RCC 7860 (cell line): Measurements from ENCODE around the gene ANAPC2.

Experiments
- DNase-seq: peaks from one replicate; pipeline ENCODE4 v3.0.0-alpha.2; 2015; ENCODE audit warnings: low spot score
- FAIRE-seq: peaks from 2 replicates; lab custom pipeline; 2012; peaks lifted over from hg19 to GRCh38; lab: Jason Lieb, UNC

ANAPC2 gene

DNA sequence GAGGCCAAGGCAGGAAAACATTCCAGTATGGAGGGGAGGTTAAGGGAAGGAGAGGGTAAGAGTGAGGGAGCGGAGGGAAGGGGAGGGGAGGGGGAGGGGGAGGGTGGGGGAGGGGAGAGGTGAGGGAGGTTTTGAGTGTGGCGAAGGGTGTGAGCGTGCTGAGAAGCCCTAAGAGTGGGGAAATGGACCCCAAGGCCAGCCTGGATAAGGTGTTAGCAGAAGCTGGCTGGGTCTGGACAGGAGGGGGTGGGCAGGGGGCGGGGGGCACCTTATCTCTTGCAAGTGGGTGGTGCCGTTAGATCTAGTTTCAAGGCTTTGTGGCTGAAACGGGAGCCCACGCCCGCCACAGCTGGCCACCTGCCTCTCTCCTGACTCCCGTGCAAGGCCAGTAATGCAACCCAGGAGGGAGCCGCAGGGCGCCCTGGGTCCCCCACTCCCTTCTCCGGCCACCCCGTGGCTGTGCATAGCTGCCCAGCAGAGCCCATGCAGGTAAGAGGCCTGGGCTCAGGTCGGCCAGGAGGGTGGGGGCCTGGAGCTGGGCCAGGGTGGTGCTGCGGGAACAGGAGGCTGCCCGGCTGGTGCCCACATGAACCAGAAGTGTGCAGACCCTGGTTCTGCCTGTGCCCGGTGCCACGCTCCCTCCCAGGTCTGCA lies 39.6 kb upstream of the ANAPC2 start:
- no peak for FAIRE-seq
- no peak for DNase-seq

- DNase-seq (peak; percentile 70), FAIRE-seq (no peak)
These were observed 38.9 kb upstream of the ANAPC2 start, which contains the start of gene RNF224 for GRCh38 chr9:137227054-137227852. TSS of gene RNF224 (plus strand) at chr9:137227502. CDS start at chr9:137228336, 834 bp downstream.

DNA sequence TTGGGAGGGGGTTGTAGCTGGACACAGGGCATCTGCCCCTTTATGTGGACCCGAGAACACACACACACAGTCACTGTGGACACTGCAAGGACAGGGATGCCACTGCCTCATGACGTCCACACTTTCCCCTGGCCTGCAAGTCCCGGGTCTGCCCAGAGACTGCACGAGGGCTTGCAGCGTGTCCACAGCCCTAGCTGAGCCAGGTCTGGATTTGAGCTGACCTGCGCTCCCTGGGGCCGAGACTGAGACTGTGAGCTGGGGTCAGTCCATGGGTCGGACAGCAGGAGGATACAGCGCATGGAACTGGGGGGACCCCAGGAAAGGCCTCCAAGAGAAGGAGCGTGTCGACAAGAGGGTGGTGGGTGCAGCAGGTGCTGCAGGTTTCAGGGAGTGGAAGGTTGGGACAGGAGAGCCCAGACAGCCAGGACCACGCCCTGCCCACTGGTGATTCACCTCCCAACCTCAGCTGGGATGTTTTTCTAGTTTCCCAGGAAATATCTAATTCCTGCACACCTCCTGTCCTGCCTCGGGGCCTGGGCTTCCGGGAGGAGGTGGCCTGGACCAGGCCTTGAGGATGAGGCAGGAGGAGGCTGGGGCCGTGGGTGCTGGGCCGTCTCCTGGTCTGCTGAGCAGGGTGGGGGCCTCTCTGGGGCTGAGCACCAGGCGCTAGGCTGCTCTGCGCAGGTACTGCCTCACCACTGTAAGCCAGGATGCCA lies 38.1 kb upstream of the ANAPC2 start:
- FAIRE-seq (no peak), DNase-seq (peak; percentile 75)

DNA sequence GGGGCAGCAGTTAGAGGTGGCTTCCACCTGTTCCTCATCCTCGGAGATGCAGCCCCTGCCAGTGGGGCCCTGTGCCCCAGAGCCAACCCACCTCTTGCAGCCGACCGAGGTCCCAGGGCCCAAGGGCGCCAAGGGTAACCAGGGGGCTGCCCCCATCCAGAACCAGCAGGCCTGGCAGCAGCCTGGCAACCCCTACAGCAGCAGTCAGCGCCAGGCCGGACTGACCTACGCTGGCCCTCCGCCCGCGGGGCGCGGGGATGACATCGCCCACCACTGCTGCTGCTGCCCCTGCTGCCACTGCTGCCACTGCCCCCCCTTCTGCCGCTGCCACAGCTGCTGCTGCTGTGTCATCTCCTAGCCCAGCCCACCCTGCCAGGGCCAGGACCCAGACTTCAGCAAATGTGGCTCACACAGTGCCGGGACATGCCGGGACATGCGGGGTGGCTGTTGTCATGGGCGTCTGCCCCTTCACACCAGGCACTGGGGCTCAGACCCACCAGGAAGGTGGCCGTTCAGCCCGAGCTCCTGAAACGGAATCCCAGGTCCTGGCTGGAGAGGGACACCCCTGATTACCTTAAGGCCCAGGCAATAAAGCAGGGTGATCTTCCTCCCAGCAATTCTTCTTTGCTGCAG lies 37.5 kb upstream of the ANAPC2 start:
- DNase-seq = no peak
- no peak for FAIRE-seq

DNA sequence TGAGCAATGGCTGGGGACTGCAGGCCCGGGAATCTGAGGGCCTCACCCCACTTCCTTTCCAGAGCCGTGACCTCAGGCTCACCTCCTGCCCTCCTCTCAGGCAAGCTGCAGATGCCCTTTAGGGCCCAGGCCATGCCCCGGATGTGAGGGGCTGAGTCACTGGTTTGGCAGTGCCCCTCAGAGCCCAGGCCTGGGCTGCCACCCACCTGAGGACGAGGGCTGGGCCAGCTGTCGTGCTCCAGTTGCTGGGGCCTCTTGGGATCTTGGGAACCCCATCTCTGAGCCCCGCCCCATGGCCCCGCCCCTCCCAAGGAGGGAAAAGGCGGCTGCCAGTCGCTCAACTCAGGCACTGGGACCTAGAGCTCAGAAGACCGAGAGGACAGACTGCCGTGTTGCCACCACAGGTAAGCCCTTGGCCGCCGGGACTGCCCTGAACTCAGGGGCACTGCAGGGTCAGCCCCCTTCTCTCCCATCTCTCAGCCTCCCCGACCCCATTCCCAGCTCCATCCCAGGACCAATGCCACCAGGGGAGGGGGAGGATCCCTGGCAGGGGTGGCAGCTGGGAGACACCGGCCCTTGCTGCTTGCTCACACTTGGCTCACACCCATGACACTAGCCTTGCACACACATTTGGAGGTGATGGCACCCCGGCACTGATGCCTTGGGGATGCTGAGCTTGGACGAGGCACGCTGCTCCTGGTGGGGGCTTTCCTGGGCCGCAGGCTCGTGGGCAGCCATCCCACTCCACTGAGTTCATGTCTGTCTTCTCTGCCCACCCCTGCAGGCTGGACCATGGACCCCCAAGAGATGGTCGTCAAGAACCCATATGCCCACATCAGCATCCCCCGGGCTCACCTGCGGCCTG lies 36.7 kb upstream of the ANAPC2 start, which contains the start of gene CYSRT1:
TSS of gene CYSRT1 (plus strand) at position 345 of the 865 bp plus-strand sequence. CDS start at position 793, 448 bp downstream.
- DNase-seq (no peak), FAIRE-seq (no peak)

GRCh38 chr9:137223078-137223970 lies 35.0 kb upstream of the ANAPC2 start:
- DNase-seq = peak; percentile 98
- FAIRE-seq = peak; percentile 89

DNA sequence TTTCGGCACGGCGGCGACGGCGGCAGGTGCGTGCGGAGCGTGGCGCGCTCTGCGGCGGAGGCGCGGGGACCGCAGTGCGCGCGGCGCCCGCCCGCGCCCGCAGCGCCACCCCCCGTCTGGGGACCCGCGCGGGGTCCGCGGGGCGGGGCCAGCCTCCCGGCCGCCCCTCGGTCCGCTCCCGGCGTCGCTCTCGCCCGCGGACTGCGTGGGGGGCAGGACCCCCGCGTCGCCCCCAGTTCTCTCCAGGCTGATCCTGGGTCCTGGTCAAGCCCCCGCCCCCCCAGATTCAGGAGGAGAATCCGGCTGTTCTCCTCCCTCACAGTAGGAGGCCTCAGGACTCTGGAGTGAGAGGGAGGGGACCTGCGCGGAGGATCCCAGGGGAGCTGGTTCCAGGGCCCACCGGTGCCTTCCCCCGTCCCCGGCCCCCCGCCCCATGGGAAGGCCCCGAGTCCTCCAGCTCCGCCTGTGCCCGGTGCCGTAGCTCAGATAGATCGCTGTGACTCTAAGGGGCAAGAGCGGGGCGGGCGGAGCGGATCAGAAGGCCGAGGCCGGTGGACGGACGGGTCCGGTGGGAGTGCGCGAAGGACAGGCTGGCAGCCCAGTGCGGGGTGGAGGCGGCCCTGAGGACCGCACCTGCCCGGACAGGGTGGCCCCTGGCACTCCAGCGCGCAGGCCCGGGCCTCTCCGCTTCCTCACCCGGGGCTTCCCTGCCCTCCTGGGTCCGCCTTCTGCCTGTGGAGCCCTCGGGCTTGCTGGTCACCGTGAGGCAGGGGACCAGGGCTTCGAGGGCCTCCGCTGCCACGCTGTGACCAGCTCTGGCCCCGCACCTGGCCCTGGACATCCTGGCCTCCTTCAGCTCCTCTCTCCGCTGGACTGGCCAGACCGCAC lies 34.1 kb upstream of the ANAPC2 start, which contains the start of gene RNF208:
TSS of gene RNF208 (minus strand) at position 51 of the 888 bp plus-strand sequence. CDS start 1,028 bp downstream, outside the sequence.
- FAIRE-seq (no peak), DNase-seq (no peak)

- FAIRE-seq (no peak), DNase-seq (no peak)
These were observed 33.2 kb upstream of the ANAPC2 start for GRCh38 chr9:137221506-137222111.

GRCh38 chr9:137221095-137221505 lies 32.7 kb upstream of the ANAPC2 start:
- DNase-seq = no peak
- no peak for FAIRE-seq

DNA sequence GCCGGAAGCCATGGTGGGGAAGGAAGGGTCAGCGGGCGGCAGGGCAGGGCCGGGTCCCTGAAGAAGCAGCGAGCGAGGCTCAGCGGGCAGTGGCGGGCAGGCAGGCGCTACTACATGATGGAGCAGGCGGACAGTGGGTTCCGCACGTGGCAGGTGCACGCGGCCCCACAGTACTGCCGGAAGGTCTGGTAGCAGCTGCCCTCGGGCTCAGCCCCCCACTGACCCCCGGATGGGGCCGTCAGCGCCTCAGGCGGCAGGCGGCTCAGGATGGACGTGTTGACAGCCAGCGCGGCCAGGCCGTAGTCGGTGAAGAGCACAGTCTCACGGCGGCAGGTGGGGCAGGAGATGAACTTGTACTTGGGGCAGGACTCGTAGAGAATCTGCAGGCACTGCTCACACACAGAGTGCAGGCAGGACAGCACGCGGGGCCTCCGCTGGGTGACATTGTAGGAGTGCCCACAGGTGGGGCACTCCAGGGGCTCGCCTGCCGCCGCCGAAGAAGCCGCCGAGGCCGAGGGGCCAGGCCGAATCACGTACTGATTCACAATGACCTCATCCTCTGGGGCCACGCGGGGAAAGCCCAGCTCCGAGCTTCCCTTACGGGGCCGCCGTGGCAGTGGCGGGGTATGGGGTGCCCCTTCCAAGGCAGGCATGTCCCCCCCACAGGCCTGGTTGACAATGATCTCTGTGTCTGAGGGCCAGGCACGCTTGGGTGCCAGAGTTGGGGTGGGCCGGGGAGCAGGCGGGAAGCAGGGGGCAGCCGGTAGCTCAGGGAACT lies 32.1 kb upstream of the ANAPC2 start:
- FAIRE-seq (no peak), DNase-seq (no peak)

GRCh38 chr9:137219757-137220316 lies 31.5 kb upstream of the ANAPC2 start:
- no peak for FAIRE-seq

DNA sequence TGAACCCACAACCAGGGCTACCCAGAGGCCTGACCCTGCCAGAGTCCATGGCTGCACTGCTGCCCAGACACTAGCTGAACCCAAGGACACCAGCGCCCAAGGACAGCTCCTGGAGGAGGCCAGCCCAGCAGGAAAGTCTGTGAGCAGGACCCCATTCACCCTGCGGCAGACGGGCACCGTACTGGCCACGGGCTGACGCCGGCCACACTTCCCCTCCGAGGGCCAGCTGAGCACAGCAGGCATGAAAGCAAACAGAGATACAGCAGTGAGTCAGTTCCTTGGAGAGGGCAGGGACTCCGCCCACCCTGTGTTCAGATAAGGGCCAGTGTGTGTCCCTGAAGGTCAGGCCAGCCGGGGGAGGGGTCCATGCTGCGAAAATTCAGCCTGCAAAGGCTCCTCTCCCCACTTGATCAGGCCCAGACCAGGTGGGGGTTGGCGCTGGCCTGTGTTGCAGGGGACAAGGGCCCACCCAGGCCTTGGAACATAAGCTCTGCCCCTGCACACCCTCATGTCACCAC lies 30.5 kb upstream of the ANAPC2 start:
- DNase-seq (peak; percentile 82), FAIRE-seq (peak; percentile 62)

More at GRCh38 chr9:137219757-137220316, 31.5 kb upstream of the ANAPC2 start:
- no peak for DNase-seq

DNA sequence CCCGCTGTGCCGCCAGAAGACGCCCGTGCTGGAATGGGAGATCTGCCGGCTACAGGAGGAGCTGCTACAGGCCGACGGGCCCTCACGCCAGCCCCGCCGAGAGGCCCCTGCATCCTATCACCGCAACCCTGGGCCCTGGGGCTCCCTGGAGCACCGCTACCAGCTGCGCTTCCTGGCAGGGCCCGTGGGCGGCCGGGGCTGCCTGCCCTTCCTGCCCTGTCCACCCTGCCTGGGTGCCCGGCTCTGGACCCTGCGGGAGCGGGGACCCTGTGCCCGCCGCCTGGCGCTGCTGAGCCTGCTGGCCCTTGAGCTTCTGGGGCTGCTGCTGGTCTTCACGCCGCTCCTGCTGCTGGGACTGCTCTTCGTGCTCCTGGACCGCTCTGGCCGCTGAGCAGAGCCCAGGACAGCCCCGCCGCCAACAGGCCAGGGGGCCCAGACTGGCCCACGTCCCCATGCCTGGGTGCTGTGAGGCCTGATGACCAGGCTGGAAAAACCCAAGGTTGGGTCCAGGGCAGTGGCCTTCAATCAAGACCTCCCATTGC lies 29.9 kb upstream of the ANAPC2 start:
- no peak for DNase-seq
- no peak for FAIRE-seq

DNA sequence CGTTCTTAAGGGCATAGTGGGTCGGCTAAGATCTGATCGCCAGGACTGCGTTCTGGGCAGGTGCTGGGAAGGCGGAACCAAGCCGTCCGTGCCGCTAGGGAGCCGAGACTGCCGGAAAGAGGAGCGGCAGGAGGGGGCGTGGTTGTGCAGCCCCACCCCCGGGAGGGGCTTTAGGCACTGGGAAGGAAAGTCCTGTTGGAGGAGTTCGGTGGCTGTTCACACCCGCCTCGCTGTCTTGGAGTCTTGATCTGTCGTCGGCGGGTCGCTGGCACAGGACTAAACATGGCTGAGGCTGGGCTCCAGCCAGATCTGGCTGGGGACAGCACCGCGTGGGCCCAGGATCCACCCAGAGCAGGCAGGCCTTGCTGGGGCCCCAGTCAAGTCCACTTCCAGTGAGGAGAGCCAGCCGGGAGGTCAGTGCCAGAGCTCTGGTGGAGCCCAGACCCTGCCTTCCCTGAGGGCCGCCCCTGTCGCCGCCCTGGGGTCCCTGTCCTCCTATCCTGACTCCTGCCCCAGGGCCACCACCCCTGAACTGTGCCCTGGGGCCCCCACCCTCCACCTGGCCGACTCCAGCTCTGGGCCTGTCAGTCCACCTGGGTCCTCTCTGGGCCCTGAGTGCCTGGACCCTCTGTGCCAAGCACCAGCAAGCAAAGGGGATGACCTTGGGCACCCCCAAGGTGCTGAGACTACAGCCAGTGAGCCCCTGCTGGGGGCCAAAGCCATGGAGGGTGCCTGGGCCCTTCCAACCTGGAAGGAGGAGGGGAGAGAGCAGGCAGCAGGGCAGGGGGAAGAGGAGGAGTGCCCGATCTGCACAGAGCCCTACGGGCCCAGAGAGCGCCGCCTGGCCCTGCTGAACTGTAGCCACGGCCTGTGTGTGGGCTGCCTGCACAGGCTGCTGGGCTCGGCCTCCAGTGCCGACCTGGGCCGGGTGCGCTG lies 29.2 kb upstream of the ANAPC2 start:
- FAIRE-seq = no peak
- DNase-seq = no peak
